HL-60 (cell line): Measurements from ENCODE around the gene FBN1.

Experiments used
- GABPA ChIP-seq: IDR thresholded peaks from 2 replicates; pipeline ENCODE4 v1.6.1; 2012; ENCODE audit warnings: low read depth
- POLR2AphosphoS5 ChIP-seq: IDR thresholded peaks from 2 replicates; pipeline ENCODE4 v1.6.1; 2012; ENCODE audit warnings: low read depth
- SPI1 ChIP-seq: IDR thresholded peaks from 2 replicates; pipeline ENCODE4 v1.6.1; 2012; ENCODE audit warnings: low read depth, mild to moderate bottlenecking, borderline replicate concordance
- TF ChIP-seq, protein P1 (sequence below): IDR thresholded peaks from one replicate; pipeline ENCODE4 v1.5.1; 2011; ENCODE audit warnings: low read length, control low read depth, inconsistent platforms; ENCODE audit not compliant: insufficient read depth
- TF ChIP-seq, protein P2 (sequence below): IDR thresholded peaks from 2 replicates; pipeline ENCODE4 v1.6.1; 2012; ENCODE audit warnings: low read depth; ENCODE audit not compliant: insufficient replicate concordance

DNA sequence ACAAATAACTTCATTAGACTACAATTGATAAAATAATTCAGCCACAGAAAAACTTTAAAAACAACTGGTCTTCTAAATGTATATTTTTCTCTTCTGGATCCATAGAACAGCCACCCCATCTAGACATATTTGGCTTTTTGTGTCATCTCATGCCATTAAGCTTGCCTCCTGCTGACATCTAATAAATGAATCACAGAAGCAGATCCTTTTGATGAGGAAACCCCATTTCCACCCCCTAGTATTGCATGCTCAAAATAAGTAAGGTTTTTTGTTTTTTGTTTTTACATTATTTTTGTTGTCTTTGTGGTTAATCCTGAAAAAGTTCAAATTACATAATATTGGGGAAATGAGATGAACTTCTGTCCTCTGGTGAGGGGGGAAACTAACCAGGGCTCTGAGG is 219.5 kb downstream of the FBN1 start:
- TF ChIP-seq, protein P1, sequence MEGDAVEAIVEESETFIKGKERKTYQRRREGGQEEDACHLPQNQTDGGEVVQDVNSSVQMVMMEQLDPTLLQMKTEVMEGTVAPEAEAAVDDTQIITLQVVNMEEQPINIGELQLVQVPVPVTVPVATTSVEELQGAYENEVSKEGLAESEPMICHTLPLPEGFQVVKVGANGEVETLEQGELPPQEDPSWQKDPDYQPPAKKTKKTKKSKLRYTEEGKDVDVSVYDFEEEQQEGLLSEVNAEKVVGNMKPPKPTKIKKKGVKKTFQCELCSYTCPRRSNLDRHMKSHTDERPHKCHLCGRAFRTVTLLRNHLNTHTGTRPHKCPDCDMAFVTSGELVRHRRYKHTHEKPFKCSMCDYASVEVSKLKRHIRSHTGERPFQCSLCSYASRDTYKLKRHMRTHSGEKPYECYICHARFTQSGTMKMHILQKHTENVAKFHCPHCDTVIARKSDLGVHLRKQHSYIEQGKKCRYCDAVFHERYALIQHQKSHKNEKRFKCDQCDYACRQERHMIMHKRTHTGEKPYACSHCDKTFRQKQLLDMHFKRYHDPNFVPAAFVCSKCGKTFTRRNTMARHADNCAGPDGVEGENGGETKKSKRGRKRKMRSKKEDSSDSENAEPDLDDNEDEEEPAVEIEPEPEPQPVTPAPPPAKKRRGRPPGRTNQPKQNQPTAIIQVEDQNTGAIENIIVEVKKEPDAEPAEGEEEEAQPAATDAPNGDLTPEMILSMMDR: no peak
- no peak for TF ChIP-seq POLR2AphosphoS5
- TF ChIP-seq, protein P2, sequence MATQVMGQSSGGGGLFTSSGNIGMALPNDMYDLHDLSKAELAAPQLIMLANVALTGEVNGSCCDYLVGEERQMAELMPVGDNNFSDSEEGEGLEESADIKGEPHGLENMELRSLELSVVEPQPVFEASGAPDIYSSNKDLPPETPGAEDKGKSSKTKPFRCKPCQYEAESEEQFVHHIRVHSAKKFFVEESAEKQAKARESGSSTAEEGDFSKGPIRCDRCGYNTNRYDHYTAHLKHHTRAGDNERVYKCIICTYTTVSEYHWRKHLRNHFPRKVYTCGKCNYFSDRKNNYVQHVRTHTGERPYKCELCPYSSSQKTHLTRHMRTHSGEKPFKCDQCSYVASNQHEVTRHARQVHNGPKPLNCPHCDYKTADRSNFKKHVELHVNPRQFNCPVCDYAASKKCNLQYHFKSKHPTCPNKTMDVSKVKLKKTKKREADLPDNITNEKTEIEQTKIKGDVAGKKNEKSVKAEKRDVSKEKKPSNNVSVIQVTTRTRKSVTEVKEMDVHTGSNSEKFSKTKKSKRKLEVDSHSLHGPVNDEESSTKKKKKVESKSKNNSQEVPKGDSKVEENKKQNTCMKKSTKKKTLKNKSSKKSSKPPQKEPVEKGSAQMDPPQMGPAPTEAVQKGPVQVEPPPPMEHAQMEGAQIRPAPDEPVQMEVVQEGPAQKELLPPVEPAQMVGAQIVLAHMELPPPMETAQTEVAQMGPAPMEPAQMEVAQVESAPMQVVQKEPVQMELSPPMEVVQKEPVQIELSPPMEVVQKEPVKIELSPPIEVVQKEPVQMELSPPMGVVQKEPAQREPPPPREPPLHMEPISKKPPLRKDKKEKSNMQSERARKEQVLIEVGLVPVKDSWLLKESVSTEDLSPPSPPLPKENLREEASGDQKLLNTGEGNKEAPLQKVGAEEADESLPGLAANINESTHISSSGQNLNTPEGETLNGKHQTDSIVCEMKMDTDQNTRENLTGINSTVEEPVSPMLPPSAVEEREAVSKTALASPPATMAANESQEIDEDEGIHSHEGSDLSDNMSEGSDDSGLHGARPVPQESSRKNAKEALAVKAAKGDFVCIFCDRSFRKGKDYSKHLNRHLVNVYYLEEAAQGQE: no peak
- no peak for TF ChIP-seq SPI1
- TF ChIP-seq GABPA: no peak
